Left ventricle myocardium inferior (tissue), 1 donor: ENCODE measurements around the gene ACY1. TPM values are rescaled to one million over a fixed set of nuclear protein-coding genes. Genes with fewer than 3 reads are reported as not detected.

ENCODE experiments used
- DNase-seq: peaks from one replicate; pipeline ENCODE4 v3.0.0-alpha.2; 2020
- H3K27ac ChIP-seq: fragments of 200-600 bp; replicated peaks from 2 replicates; pipeline ENCODE4 v1.8.0; 2021
- H3K27me3 ChIP-seq: fragments of 200-600 bp; 2 replicates; pipeline ENCODE4 v1.8.0; 2021; ENCODE audit warnings: low read depth
- H3K36me3 ChIP-seq: fragments of 200-600 bp; 2 replicates; pipeline ENCODE4 v1.8.0; 2021
- H3K4me1 ChIP-seq: fragments of 200-600 bp; 2 replicates; pipeline ENCODE4 v1.8.0; 2021
- H3K4me3 ChIP-seq: fragments of 200-600 bp; 2 replicates; pipeline ENCODE4 v1.8.0; 2021; ENCODE audit warnings: mild to moderate bottlenecking, moderate library complexity
- H3K9me3 ChIP-seq: fragments of 200-600 bp; replicated peaks from 2 replicates; pipeline ENCODE4 v1.8.0; 2021
- intact Hi-C: fragments of 100-400 bp; cut with micrococcal nuclease; formaldehyde crosslinking; loops from one replicate; pipeline ENCODE4 v1.11.0; 2022
- total RNA-seq: library from RNA; stranded (reverse); fragmentation: NEBNext Ultra II Directional; extraction: Animal tissue kit (Norgen Biotek cat#: 25700); gene quantifications from one replicate; pipeline ENCODE4 v1.2.1, GENCODE V29; 2021
- TF ChIP-seq, protein P1 (sequence below): fragments of 200-600 bp; IDR thresholded peaks from 2 replicates; pipeline ENCODE4 v1.8.0; 2021; ENCODE audit warnings: antibody characterized with exemption, mild to moderate bottlenecking, borderline replicate concordance
- donor health status: DM: no; HTN: yes; CAD: no; lungs with severe emphysema.

ACY1 gene
- total RNA-seq, 1 donor from 2014 or later = 20.2 TPM

- H3K4me3 ChIP-seq = peak overlapping the region; percentile 65
- no peaks in the 10 kb centered on the region for H3K36me3 ChIP-seq
- intact Hi-C loops = no loop called here
- no peaks in the 10 kb centered on the region for H3K27me3 ChIP-seq
- H3K27ac ChIP-seq = peak overlapping the region; percentile 92
- no peaks in the 10 kb centered on the region for H3K9me3 ChIP-seq
- TF ChIP-seq, protein P1, sequence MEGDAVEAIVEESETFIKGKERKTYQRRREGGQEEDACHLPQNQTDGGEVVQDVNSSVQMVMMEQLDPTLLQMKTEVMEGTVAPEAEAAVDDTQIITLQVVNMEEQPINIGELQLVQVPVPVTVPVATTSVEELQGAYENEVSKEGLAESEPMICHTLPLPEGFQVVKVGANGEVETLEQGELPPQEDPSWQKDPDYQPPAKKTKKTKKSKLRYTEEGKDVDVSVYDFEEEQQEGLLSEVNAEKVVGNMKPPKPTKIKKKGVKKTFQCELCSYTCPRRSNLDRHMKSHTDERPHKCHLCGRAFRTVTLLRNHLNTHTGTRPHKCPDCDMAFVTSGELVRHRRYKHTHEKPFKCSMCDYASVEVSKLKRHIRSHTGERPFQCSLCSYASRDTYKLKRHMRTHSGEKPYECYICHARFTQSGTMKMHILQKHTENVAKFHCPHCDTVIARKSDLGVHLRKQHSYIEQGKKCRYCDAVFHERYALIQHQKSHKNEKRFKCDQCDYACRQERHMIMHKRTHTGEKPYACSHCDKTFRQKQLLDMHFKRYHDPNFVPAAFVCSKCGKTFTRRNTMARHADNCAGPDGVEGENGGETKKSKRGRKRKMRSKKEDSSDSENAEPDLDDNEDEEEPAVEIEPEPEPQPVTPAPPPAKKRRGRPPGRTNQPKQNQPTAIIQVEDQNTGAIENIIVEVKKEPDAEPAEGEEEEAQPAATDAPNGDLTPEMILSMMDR = no peak
- no peak for DNase-seq
- H3K4me1 ChIP-seq = peaks cover 97% of the 10 kb centered on the region
Observed at GRCh38 chr3:52024765-52025452, 41.6 kb downstream of the ACY1 start.

GRCh38 chr3:52025453-52025852 lies 42.1 kb downstream of the ACY1 start:
- Histone ChIP-seq H3K27me3 (no peaks in the 10 kb centered on the region), H3K4me1 (peaks cover 92% of the 10 kb centered on the region), H3K4me3 (peak overlapping the region; percentile 65), H3K36me3 (no peaks in the 10 kb centered on the region), H3K27ac (peak overlapping the region; percentile 92), H3K9me3 (no peaks in the 10 kb centered on the region)
- intact Hi-C loops = no loop called here
- DNase-seq = no peak
- TF ChIP-seq, protein P1 = no peak

DNA sequence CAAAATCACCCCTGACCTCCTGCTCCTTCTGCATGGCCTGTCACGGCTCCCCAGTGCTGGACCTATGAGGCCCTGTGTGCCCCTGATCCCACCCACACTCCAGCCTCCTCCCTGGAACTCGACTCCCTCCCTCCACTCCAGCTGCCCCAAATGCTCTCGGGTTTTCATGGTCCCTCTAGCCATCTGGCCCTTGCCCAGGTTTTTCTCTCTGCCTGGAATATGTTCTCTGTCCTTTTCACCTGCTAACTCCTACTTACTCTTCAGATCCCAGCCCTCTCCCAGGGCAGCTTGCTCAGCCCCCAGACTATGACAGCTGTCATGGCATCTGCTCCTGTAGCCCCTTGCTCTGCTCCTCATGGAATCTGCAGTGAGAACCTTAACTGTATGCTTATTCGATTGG lies 42.7 kb downstream of the ACY1 start:
- DNase-seq = no peak
- H3K27ac ChIP-seq = peak overlapping the region; percentile 92
- H3K27me3 ChIP-seq = no peaks in the 10 kb centered on the region
- peak overlapping the region; percentile 65 for H3K4me3 ChIP-seq
- no peaks in the 10 kb centered on the region for H3K9me3 ChIP-seq
- no peaks in the 10 kb centered on the region for H3K36me3 ChIP-seq
- TF ChIP-seq, protein P1 = no peak
- H3K4me1 ChIP-seq = peaks cover 86% of the 10 kb centered on the region
- intact Hi-C loops = no loop called here

GRCh38 chr3:52028572-52028971 lies 45.2 kb downstream of the ACY1 start:
- Histone ChIP-seq H3K27ac (peak overlapping the region; percentile 92), H3K36me3 (no peaks in the 10 kb centered on the region), H3K9me3 (no peaks in the 10 kb centered on the region), H3K4me1 (peaks cover 74% of the 10 kb centered on the region), H3K4me3 (no peak overlapping the region), H3K27me3 (no peaks in the 10 kb centered on the region)
- TF ChIP-seq, protein P1 = no peak
- intact Hi-C loops = no loop called here
- DNase-seq = peak; percentile 84

GRCh38 chr3:52029053-52029452 lies 45.7 kb downstream of the ACY1 start:
- Histone ChIP-seq H3K36me3 (no peaks in the 10 kb centered on the region), H3K9me3 (no peaks in the 10 kb centered on the region), H3K4me3 (no peak overlapping the region), H3K4me1 (peaks cover 69% of the 10 kb centered on the region), H3K27me3 (no peaks in the 10 kb centered on the region), H3K27ac (peak overlapping the region; percentile 92)
- TF ChIP-seq, protein P1 = no peak
- DNase-seq = no peak
- intact Hi-C loops = no loop called here
